ENCODE measurements around the gene RNU6-9.
A peak's percentile ranks its signal among the peaks of the same experiment; 100 is the strongest.

RNU6-9 gene

DNA sequence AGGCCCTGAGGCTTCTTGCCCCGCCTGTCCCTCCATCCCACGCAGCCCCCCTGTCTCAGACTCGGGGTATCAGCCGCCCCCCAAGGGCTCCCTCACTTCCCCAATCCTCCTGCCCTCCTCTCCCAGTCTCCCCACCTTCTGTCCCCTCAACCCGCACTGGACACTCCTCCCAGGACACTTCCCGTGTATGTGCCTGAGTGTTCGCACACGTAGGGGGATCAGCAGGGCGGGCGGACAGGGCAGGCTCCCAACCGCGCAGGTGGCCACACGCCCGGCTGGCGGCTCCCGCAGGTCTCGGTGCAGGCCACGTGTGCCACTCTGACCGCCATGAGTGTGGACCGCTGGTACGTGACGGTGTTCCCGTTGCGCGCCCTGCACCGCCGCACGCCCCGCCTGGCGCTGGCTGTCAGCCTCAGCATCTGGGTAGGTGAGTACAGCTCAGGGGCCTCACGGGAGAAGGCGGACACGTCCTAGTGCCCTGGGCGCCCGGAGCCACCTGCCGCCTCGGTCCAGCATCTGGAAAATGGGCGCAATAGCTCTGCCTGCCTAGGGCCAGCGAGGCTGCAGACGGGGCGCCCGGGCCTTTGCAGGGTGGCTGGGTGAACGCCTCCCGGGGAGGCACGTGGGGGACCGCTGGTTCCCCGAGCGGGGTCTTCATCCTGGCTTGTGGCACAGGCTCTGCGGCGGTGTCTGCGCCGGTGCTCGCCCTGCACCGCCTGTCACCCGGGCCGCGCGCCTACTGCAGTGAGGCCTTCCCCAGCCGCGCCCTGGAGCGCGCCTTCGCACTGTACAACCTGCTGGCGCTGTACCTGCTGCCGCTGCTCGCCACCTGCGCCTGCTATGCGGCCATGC, 26.1 kb downstream of the RNU6-9 start:
- no peak for DNase-seq (ENCODE audit: low spot score)

DNA sequence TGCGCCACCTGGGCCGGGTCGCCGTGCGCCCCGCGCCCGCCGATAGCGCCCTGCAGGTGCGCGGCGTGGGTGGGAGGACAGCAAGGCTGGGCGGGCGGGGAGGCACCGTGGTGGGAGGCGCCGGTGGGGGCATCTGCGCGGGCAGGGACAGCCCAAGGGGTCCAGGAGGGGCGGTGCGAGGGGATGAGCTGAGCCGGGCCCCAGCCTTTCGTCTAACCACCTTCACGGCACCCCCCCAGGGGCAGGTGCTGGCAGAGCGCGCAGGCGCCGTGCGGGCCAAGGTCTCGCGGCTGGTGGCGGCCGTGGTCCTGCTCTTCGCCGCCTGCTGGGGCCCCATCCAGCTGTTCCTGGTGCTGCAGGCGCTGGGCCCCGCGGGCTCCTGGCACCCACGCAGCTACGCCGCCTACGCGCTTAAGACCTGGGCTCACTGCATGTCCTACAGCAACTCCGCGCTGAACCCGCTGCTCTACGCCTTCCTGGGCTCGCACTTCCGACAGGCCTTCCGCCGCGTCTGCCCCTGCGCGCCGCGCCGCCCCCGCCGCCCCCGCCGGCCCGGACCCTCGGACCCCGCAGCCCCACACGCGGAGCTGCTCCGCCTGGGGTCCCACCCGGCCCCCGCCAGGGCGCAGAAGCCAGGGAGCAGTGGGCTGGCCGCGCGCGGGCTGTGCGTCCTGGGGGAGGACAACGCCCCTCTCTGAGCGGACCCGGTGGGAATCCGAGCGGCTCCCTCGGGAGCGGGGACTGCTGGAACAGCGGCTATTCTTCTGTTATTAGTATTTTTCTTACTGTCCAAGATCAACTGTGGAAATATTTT, 27.0 kb downstream of the RNU6-9 start:
- no peak for DNase-seq (ENCODE audit: low spot score)

DNA sequence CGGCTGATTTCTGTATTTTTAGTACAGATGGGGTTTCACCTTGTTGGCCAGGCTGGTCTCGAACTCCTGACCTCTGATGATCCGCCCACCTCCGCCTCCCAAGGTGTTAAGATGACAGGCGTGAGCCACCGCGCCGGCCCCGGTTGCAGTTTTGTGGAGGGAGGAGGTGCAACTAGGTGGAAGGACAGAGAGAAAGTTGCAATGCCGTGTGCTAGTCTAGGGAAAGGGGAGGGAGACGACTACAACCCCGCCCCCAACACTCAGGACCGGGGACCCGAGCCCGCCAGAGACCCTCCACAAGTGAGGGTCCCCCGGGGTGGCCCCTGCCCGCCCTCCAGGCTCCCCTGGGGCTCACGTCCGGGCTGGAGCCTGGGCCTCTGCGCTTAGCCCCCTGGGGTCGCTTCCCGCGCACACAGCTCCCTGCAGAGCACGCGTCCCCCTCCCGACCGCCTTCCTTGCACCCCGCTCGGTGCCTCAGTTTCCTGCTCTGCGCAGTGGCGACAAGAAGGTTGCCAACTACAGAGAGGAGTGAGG, 31.3 kb downstream of the RNU6-9 start:
- peak; percentile 59 for DNase-seq (ENCODE audit: low spot score)

DNA sequence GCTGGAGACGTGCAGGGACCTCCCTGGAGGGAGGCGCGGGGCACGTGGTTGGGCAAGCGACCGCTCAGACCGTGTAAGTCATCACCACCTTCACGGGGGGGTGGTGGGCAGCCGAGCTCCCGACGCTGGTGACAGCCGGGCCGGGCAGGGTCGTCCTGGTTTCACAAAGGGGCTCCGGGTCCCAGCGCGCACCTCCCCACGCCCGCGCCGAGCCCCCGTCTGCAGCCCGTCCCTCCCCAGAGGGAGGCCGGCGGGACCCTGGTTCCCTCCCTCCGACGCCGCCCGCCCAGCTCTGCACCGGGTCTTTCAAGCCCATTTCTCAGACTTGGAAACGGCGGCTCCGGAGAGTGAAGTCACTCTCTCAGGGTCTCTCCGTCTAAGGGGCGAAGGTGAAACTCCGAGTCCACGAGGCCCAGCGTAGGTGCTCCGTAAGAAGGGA, 31.8 kb downstream of the RNU6-9 start:
- peak; percentile 84 for DNase-seq (ENCODE audit: low spot score)

DNA sequence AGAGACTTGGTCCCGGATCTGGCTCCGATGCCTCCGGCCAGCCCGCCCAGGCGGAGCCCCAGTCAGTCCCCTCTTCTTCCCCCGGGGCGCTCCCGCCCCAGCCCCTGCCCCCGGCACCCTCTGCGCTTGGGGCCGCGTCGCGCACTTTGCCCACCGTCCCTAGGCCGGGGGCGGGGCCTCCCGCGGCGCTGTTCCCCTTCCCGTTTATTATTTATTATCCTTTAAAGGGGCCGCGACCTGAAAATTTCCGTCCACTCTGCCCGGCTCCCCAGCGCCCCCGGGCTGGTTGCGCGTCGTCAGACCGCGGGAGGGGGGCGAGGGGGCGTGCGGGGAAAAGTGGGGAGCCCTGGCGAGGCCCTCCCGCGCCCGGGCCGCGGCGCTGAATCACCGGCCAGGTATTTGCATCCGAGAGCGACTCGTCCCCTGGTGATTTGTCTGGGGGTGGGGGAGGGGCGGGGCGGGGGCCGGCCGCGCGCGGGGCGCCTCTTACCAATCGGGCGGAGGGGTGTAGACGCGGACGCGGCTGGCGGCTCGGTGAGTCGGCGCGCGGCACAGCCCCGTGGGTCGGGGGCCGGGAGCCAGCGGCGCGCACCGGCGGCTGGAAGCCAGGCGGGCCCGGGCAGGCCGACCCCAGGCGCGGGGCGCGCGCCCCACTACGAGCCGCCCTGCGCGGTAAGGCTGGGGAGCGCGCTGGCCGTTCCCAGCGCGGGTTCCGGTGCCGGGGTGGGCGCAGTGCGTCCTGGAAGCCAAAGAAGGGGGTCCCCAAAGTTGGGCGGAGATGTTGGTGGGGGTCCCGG, 32.4 kb downstream of the RNU6-9 start, which contains the start of gene ARID3A:
Gene ARID3A (plus strand): TSS at position 510 of the 797 bp plus-strand sequence. CDS start 3,494 bp downstream, outside the sequence.
- DNase-seq (ENCODE audit: low spot score): peak; percentile 91

DNA sequence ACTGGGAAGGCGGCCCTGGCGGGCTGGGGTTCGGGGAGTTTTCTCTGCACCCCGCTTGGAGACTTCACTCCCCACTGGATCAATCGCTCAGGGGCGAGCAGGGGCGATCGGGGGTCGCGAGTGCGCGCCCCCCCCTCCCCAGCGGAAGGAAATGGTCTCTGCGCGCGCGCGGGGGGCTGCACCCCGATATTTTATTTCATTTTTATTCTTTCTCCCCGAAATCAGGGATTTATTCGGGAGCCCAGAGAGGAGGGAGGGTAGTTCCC, 33.0 kb downstream of the RNU6-9 start:
- peak; percentile 18 for DNase-seq (ENCODE audit: low spot score)

DNA sequence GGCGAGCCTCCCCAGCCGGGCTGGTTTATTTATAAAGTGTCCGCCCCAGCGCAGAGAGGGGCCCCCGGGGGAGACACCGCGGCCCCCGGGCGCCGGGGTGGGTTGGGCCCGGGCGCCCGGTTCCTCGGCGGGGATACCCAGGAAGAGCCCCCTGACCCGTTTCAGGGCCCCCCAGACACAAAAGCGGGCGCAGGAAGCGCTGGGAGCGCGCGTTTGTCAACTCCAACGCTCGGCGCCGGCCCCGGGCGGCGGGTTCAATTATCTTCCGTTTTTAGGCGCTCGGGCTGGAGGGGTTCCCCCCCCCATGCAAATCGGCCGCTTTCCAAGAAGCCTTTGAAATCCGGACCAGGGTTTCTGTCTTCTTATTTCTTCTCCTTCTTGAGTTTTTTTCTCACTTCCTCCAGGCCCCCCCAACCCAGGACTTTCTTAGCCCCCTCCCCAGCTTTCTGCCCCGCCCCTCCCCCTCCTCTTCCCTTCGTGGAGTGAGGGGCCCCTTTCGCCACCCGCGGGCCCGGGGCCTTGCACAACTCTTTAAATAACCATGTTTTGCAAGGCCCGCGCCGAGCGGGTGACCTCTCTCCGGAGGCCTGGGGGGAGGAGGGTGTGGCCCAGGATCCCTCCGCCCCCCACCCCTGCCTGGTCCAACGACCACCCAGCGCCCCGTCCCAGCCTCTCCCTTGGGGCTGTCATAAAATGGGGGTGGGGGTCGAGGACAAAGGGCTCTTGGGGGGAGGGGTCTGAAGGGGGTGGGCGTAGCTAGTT, 33.5 kb downstream of the RNU6-9 start:
- peak; percentile 56 for DNase-seq (ENCODE audit: low spot score)

DNA sequence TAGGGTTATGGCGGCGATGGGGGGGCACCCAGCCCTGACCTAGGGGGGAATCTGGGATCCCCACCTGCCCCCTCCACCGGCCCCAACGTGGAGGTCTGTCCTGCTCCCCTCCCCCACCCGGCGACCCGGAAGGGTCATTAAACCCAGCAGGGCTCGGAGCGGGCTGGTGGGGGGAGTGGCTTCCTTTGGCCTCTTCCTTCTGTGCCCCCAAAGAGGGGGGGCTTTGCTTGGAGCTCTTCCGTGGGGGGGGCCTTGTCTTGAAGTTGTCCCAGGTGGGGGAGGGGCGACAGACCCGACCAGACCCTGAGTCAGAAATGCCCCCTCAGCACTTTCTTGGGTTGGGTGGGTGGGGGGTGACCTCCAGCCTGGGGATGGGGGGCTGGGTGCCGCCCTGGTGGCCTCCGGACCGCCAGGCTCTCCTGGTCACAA, 34.1 kb downstream of the RNU6-9 start:
- no peak for DNase-seq (ENCODE audit: low spot score)

DNA sequence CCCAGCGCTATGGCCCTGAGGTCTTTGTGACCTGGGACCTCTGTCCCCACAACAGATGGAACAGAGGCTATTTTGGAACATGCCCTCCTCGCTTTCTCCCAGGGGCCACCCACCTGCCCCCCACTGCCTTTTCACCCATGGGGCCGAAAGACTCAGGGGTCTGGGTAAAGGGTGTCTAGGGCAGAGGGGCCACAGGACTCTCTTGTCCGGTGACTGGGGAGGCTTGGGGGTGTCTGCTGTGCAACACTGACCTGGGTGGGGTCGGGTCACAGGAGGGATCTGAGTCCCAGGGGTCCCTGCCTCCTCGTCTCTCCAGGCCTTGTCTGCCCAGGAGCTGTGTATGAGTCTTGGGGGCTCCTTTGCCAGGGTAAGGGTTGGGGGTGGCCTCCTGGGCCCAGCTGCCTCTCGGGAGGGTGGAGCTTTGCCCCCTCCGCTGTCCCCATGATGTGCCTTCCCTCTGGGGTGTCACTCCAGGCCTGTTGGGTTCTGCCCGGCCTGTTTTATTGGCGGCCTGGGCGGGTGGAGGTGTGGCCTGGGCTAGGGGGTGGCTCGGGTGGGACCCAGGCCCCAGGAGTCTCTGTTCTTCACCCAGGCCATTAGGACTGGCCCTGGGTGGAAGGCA, 34.6 kb downstream of the RNU6-9 start:
- DNase-seq (ENCODE audit: low spot score): no peak

DNA sequence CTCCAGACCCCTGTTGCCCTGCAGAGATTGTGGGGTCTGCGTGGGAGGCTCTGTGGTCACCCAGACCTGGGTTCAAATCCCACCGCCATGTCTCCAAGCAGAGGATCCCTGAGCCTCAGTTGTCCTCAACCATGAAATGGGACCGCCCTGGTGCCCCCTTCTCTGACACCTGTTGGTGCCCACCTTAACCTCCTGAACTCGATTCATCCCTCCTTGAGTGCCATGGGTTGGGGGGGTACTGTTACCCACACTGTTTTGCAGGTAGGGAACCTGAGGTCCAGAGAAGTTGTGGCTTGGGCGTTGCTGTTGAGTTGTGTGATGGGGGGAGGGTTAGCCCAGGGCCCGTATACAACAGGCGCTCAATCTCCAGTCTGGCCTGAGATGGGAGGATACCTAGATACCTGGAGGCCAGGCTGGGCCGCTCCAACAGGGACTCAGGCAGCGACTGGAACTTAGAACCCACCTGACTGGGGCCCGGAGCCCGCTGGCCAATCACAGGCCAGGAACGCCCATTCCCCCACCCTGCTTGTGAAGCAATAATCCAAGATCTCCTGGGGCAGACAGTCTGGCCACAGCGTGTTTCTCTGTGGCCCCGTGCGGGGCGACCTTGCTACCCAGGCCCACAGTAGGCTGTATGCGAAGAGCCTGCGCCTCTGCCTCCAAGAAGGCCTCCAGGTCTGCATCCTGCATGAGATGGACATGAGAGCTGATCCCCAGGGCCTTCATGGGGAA, 35.4 kb downstream of the RNU6-9 start:
- DNase-seq (ENCODE audit: low spot score): no peak

DNA sequence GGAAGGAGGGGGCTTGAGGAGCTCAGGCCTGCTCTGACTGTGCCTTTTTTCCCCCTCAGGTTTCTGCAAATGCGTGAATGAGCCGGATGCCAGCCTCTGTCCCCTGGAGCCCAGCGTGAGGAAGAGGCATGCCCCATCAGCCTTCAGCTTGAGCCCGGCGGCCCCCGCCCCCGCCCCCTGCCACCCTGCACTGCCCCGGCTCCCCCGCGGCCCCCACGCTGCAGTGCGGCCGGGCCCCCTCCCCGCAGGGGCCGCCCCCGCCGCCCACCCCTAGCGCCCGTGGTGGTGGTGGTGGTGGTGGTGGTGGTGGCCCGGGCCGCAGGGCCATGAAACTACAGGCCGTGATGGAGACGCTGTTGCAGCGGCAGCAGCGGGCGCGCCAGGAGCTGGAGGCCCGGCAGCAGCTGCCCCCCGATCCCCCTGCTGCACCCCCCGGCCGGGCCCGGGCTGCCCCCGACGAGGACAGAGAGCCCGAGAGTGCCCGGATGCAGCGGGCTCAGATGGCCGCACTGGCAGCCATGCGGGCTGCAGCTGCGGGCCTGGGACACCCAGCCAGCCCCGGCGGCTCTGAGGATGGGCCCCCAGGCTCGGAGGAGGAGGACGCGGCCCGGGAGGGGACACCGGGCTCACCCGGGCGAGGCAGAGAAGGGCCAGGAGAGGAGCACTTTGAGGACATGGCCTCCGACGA, 36.1 kb downstream of the RNU6-9 start:
- DNase-seq (ENCODE audit: low spot score): no peak

DNA sequence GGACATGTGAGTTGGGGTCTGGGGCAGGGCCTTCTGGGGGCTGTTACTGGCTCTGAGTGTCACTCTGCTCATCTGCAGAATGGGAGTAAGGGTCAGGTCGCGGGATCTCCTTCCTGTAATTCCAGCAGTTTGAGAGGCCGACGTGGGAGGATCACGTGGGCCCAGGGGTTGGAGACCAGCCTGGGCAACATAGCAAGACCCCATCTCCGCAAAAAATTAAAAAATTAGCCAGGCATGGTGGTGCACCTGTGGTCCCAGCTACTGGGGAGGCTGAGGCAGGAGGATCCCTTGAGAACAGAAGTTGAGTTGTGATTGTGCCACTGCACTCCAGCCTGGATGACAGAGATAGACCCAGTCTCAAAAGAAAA, 36.6 kb downstream of the RNU6-9 start:
- no peak for DNase-seq (ENCODE audit: low spot score)

DNA sequence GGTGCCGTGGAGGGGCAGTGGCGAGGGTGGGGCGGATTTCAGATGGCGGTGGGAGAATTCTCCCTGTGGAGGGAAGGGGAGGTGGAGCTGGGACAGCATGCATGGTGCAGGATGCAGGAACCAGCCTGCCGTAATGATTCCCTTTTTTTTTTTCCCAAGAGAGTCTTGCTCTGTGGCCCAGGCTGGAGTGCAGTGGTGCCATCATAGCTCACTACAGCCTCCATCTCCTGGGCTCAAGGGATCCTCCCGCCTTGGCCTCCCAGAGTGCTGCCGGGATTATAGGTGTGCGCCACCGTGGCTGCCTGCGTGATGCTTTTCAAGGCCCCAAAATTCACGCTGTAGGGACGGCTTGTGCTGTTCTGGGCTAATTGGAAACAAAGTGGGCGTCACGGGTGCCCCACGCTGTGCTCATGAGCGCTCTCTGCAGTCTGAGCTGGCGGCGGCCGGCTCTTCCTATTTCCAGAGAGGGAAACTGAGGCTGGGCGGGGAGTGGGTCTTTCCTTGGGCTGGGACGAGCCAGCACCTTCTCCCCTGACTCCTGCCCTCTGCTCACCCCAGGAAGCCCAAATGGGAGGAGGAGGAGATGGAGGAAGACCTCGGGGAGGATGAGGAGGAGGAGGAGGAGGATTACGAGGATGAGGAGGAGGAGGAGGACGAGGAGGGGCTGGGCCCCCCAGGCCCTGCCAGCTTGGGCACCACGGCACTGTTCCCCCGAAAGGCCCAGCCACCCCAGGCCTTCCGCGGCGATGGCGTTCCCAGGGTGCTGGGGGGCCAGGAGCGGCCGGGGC, 38.8 kb downstream of the RNU6-9 start:
- no peak for DNase-seq (ENCODE audit: low spot score)

DNA sequence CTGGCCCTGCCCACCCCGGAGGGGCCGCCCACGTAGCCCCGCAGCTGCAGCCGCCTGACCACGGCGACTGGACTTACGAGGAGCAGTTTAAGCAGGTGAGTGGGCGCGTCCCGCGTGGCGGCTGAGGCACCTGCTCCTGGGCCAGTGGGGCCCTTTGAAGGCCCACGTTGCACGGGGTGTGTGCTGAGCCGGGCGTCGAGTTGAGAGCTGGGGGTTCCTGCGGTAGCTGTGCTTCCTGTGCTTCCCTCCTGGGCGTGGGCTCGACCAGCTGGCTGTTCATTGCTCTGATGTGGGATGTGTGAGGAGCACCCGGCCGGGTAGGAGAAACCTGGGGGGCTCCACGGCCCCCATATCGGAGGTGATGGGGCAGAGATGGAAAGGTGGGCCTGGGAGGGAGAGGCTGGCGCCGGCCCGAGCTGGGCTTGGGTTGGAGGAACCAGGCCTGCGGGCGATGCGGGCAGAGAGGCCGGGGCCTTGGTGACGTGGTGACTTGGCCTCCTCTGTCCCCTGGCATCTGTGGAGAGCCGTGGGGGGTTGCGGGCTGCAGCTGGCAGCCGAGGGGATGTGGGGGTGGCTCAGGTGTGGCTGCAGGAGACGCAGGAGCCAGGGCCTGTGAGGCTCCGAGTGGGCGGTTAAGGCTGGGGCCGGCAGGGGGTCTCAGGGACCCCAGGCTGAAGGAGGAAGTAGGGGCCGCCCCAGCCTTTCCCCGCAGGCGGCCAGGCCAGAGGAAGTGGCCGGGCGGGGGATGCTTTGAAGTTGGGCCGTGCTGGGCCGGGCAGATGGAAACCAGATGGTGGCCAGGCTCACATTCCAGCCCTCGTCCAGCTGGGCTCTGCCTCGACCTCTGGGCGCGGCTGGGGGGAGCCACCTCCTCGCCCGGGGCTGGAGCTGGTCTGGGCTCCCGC, 39.6 kb downstream of the RNU6-9 start:
- DNase-seq (ENCODE audit: low spot score): no peak

DNA sequence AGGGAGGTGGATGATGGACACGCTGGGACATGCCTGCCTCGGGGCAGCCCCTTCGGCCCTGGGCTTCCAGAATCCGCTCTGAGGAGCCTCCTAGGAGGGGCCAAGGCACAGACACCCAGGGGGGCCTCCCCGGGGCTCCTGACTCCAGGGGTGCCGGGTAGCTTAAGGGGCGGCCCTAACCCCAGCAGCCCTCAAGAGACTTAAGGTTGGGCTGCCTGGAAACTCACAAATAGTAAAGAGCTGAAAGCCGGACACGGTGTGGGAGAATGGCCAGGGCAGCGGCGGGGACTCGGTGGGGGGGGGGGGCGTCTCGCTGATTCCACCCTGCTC, 40.2 kb downstream of the RNU6-9 start:
- DNase-seq (ENCODE audit: low spot score): no peak

DNA sequence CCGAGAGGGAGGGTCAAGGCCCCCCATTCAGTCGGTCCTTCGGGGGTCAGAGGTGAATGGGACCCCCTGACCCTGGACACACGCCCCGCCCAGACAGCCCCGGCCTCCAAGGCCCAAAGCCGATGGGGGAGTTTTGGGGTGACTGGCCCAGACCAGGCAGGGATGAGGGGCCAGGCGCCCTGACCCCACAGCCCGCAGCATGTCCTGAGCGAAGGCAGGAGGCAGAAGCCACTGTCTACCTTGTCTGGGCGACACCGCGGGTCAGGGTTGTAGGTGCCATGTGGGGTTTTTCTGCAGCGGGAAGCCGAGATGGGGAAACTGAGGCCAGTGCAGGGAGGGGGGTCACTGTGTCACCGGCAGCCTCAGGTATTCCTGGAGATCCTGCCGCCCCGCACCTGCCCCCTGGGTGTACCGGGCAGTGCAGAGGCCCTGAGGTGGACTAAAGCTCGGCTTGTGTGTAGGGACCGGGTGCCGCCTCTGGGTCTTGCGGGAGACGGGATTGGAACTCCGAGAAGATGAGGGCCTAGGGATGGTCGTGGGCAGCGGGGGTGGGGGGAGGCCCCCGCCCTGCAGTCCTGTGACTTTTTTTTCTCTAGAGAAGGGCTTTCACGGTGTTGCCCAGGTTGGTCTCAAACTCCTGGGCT, 41.0 kb downstream of the RNU6-9 start:
- DNase-seq (ENCODE audit: low spot score): no peak

DNA sequence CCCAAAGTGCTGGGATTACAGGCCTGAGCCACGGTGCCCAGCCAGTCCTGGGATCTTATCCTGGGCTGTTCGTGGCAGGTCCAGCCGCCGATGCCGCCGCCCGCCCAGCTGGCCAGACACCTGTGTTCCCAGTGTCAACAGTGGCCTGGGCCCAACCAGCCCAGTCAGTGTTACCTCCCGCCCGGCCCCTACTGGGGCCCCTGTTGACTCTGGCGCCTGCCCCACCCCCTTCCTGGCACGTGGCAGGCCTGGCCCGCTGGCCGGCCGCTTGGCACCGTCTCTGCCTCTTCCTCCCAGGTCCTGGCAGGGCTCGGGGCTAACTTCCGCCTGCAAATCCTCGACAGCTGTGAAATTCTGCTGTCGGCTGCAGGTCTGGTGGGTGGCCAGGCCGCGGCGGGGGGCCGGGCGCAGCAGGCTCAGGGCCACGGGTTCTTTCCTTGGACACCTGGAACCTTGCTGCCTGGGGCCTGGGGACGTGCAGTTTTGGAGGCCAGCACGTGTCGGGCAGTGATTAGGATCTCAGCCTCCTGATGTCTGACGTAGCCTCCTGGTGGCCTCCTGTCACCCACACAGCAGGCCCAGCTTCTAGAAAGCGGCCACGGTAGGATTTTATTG, 41.7 kb downstream of the RNU6-9 start:
- DNase-seq (ENCODE audit: low spot score): no peak

All from RKO (cell line).